Ascending aorta (tissue), 2 donors: ENCODE measurements around the gene MTOR. TPM values are rescaled to one million over a fixed set of nuclear protein-coding genes. Genes with fewer than 3 reads are reported as not detected.
"Not testable (repeated sequence)": the region's sequence is repeated elsewhere in the genome, so short reads cannot be mapped to it uniquely, and the experiment has no call there.

Source experiments
- DNase-seq, 2 donors: peaks; one replicate each; pipeline ENCODE4 v3.0.0-alpha.2; 2019; ENCODE audit warnings: low spot score in 2 of 2
- H3K27ac ChIP-seq, 2 donors: fragments of 200-600 bp; sonication (generic); one replicate each; pipeline ENCODE4 v1.5.1; 2016 to 2017; ENCODE audit warnings: mild to moderate bottlenecking in 1 of 2
- H3K27me3 ChIP-seq: fragments of 200-600 bp; sonication (generic); one replicate; pipeline ENCODE4 v1.5.1; 2017
- H3K36me3 ChIP-seq, 2 donors: fragments of 200-600 bp; sonication (generic); one replicate each; pipeline ENCODE4 v1.5.1; 2016
- H3K4me1 ChIP-seq, 2 donors: fragments of 200-600 bp; sonication (generic); one replicate each; pipeline ENCODE4 v1.5.1; 2016 to 2017; ENCODE audit warnings: mild to moderate bottlenecking in 1 of 2
- H3K4me3 ChIP-seq, 2 donors: fragments of 200-600 bp; sonication (generic); one replicate each; pipeline ENCODE4 v1.5.1; 2016 to 2017; ENCODE audit warnings: mild to moderate bottlenecking in 1 of 2
- H3K9me3 ChIP-seq, 2 donors: fragments of 200-600 bp; sonication (generic); one replicate each; pipeline ENCODE4 v1.5.1; 2016
- CTCF ChIP-seq, 3 experiments: fragments of 200-600 bp in 2 of 3; fragments of 450-650 bp in 1 of 3; sonication (generic) in 2 of 3; IDR thresholded peaks; one replicate each; pipeline ENCODE4 v1.5.1; 2016 to 2019; ENCODE audit warnings: antibody characterized with exemption in 3 of 3, mild to moderate bottlenecking in 1 of 3, moderate library complexity in 1 of 3
- intact Hi-C: fragments of 100-400 bp; cut with DNase I; formaldehyde crosslinking; loops from one replicate; pipeline ENCODE4 v1.15.1; 2023
- total RNA-seq: library from RNA; depleted of rRNA; stranded (reverse); fragments of >200 nt; gene quantifications from one replicate; pipeline ENCODE4 v1.1.0, GENCODE V29; 2016

MTOR gene
- total RNA-seq = 28.0 TPM

GRCh38 chr1:11262171-11263049, at the start of gene MTOR:
Gene MTOR, minus strand, starts transcription at chr1:11262551. Its CDS starts 3,142 bp downstream, at chr1:11259409.
- Histone ChIP-seq H3K4me1 (peaks cover 5 to 11% of the 10 kb centered on the region in 2 donors), H3K4me3 (peak within 1 kb of the TSS; percentile 75 to 84), H3K27ac (peak within 1 kb of the TSS; percentile 59 to 67), H3K9me3 (no peaks in the 10 kb centered on the region), H3K36me3 (peaks cover 16 to 20% of the 10 kb centered on the region in 2 donors), H3K27me3 (no peaks in the 10 kb centered on the region)
- DNase-seq = peak; percentile 98 to 100
- intact Hi-C loops = loop anchor here (1.0 to 5.0 kb wide), 3 partner anchors 11 to 250 kb away; partner anchors contain the start of genes EXOSC10, TARDBP and UBIAD1
- TF ChIP-seq CTCF (IDR thresholded peaks at IDR 0.05) = peak in 1 of 3 experiments; percentile 7

GRCh38 chr1:11309385-11309784, 47.0 kb upstream of the MTOR start:
- intact Hi-C loops = no loop called here
- no peak overlapping the region for H3K27ac ChIP-seq
- no peak for DNase-seq

GRCh38 chr1:11308699-11309224, 46.4 kb upstream of the MTOR start:
- Histone ChIP-seq H3K4me3 (no peak overlapping the region), H3K27me3 (no peaks in the 10 kb centered on the region), H3K27ac (no peak overlapping the region), H3K36me3 (no peaks in the 10 kb centered on the region), H3K4me1 (no peaks in the 10 kb centered on the region), H3K9me3 (no peaks in the 10 kb centered on the region)
- TF ChIP-seq CTCF (IDR thresholded peaks at IDR 0.05) = no peak
- no peak for DNase-seq
- intact Hi-C loops = no loop called here

More at GRCh38 chr1:11309385-11309784, 47.0 kb upstream of the MTOR start:
- Histone ChIP-seq H3K36me3 (no peaks in the 10 kb centered on the region), H3K27me3 (no peaks in the 10 kb centered on the region), H3K4me3 (no peak overlapping the region), H3K9me3 (no peaks in the 10 kb centered on the region), H3K4me1 (no peaks in the 10 kb centered on the region)
- TF ChIP-seq CTCF (IDR thresholded peaks at IDR 0.05) = no peak

GRCh38 chr1:11307852-11308251, 45.5 kb upstream of the MTOR start:
- no peak for DNase-seq
- no peaks in the 10 kb centered on the region for H3K36me3 ChIP-seq
- intact Hi-C loops = no loop called here
- H3K4me1 ChIP-seq = no peaks in the 10 kb centered on the region
- H3K9me3 ChIP-seq = no peaks in the 10 kb centered on the region
- H3K27me3 ChIP-seq = no peaks in the 10 kb centered on the region
- no peak overlapping the region for H3K27ac ChIP-seq
- H3K4me3 ChIP-seq = no peak overlapping the region
- no peak for TF ChIP-seq CTCF (IDR thresholded peaks at IDR 0.05)

GRCh38 chr1:11305516-11305915, 43.2 kb upstream of the MTOR start:
- H3K4me1 ChIP-seq, intact Hi-C loops, DNase-seq, H3K27me3 ChIP-seq, H3K9me3 ChIP-seq, H3K4me3 ChIP-seq, H3K27ac ChIP-seq, H3K36me3 ChIP-seq: not testable (repeated sequence)

GRCh38 chr1:11302366-11302765, 40.0 kb upstream of the MTOR start:
- DNase-seq = no peak
- intact Hi-C loops = no loop called here
- H3K4me1 ChIP-seq = no peaks in the 10 kb centered on the region
- H3K27ac ChIP-seq = no peak overlapping the region
- no peak overlapping the region for H3K4me3 ChIP-seq
- TF ChIP-seq CTCF (IDR thresholded peaks at IDR 0.05) = no peak
- no peaks in the 10 kb centered on the region for H3K9me3 ChIP-seq
- H3K27me3 ChIP-seq = no peaks in the 10 kb centered on the region
- peaks cover 0 to 3% of the 10 kb centered on the region in 2 donors for H3K36me3 ChIP-seq
